GM23338 (cell line): ENCODE data around the gene SHLD3. TPM values are rescaled to one million over a fixed set of nuclear protein-coding genes. Genes with fewer than 3 reads are reported as not detected.

Experiments used
- ATAC-seq: fragments of 200-7000 bp; cut with Tn5 transposase; 3 replicates; pipeline ENCODE4 v1.9.1; 2020
- DNase-seq: peaks from one replicate; pipeline ENCODE4 v3.0.0-alpha.2; 2015; ENCODE audit warnings: low spot score
- H2AFZ ChIP-seq: fragments of 200-600 bp; sonication (generic); 2 replicates; pipeline ENCODE4 v1.8.0; 2016; ENCODE audit warnings: antibody characterized with exemption, mild to moderate bottlenecking, moderate library complexity
- H3F3A ChIP-seq: fragments of 200-600 bp; sonication (generic); replicated peaks from 2 replicates; pipeline ENCODE4 v1.8.0; 2017; ENCODE audit warnings: antibody characterized with exemption, mixed run types, low read depth
- H3K27ac ChIP-seq: fragments of 200-600 bp; sonication (generic); 2 replicates; pipeline ENCODE4 v1.6.1; 2016; ENCODE audit warnings: low read depth
- H3K27me3 ChIP-seq: fragments of 200-600 bp; sonication (generic); 2 replicates; pipeline ENCODE4 v1.8.0; 2016; ENCODE audit warnings: mild to moderate bottlenecking, mixed run types, moderate library complexity; ENCODE audit not compliant: insufficient read depth
- H3K36me3 ChIP-seq: fragments of 200-600 bp; sonication (generic); 2 replicates; pipeline ENCODE4 v1.8.0; 2016; ENCODE audit warnings: mild to moderate bottlenecking; ENCODE audit not compliant: insufficient read depth
- H3K4me1 ChIP-seq: fragments of 200-600 bp; sonication (generic); 2 replicates; pipeline ENCODE4 v1.8.0; 2016; ENCODE audit warnings: mild to moderate bottlenecking, moderate library complexity; ENCODE audit not compliant: insufficient read depth
- H3K4me2 ChIP-seq: fragments of 200-600 bp; sonication (generic); 2 replicates; pipeline ENCODE4 v1.7.1; 2017; ENCODE audit warnings: mixed run types
- H3K4me3 ChIP-seq: fragments of 200-600 bp; sonication (generic); 2 replicates; pipeline ENCODE4 v1.6.1; 2016; ENCODE audit warnings: mixed run types
- H3K79me2 ChIP-seq: fragments of 200-600 bp; sonication (generic); replicated peaks from 2 replicates; pipeline ENCODE4 v1.8.0; 2017; ENCODE audit warnings: mild to moderate bottlenecking; ENCODE audit not compliant: insufficient read depth
- H3K9me2 ChIP-seq: fragments of 200-600 bp; sonication (generic); 2 replicates; pipeline ENCODE4 v1.8.0; 2017; ENCODE audit not compliant: insufficient read depth
- H4K20me1 ChIP-seq: fragments of 200-600 bp; sonication (generic); replicated peaks from 2 replicates; pipeline ENCODE4 v1.8.0; 2017; ENCODE audit warnings: mild to moderate bottlenecking; ENCODE audit not compliant: insufficient read depth
- H3K27ac Mint-ChIP-seq: 2 replicates; pipeline ENCODE4 v1.8.0; 2020; ENCODE audit warnings: inconsistent platforms, mild to moderate bottlenecking, moderate library complexity, mixed read lengths
- H3K27me3 Mint-ChIP-seq: 3 replicates; pipeline ENCODE4 v1.8.0; 2022; ENCODE audit warnings: low read depth, mild to moderate bottlenecking, moderate library complexity, mixed read lengths, inconsistent platforms; ENCODE audit not compliant: insufficient read depth, poor library complexity
- H3K36me3 Mint-ChIP-seq: 3 replicates; pipeline ENCODE4 v1.8.0; 2021; ENCODE audit warnings: low read depth, mild to moderate bottlenecking, inconsistent platforms, moderate library complexity, mixed read lengths
- H3K4me1 Mint-ChIP-seq: 3 replicates; pipeline ENCODE4 v1.8.0; 2020; ENCODE audit warnings: mild to moderate bottlenecking, inconsistent platforms, mixed read lengths
- H3K4me3 Mint-ChIP-seq: 3 replicates; pipeline ENCODE4 v1.8.0; 2021; ENCODE audit warnings: moderate library complexity, mild to moderate bottlenecking, inconsistent platforms, mixed read lengths
- H3K9me3 Mint-ChIP-seq: 3 replicates; pipeline ENCODE4 v1.8.0; 2020; ENCODE audit warnings: moderate library complexity, mild to moderate bottlenecking, inconsistent platforms, mixed read lengths
- EZH2phosphoT487 ChIP-seq: fragments of 200-600 bp; sonication (generic); IDR thresholded peaks from one replicate; pipeline ENCODE4 v1.8.1; 2018; ENCODE audit warnings: antibody characterized with exemption; ENCODE audit not compliant: unreplicated experiment
- NANOG ChIP-seq: IDR thresholded peaks from 2 replicates; pipeline ENCODE4 v1.6.1; 2016; ENCODE audit warnings: antibody characterized with exemption, borderline replicate concordance
- POLR2AphosphoS5 ChIP-seq: IDR thresholded peaks from 2 replicates; pipeline ENCODE4 v1.6.1; 2016; ENCODE audit warnings: antibody characterized with exemption, low read depth
- ZNF114 ChIP-seq: fragments of 250-450 bp; sonication (Bioruptor Pico); IDR thresholded peaks from 2 replicates; pipeline ENCODE4 v1.5.0; 2020; ENCODE audit warnings: mild to moderate bottlenecking, moderate library complexity
- long read RNA-seq: library from polyadenylated mRNA; unstranded; transcript quantifications from one replicate; pipeline ENCODE4 v2.0.0, GENCODE V29; 2020; ENCODE audit not compliant: unreplicated experiment
- polyA plus RNA-seq: library from polyadenylated mRNA; unstranded; fragments of >200 nt; fragmentation: Nextera tagmentation; extraction: Ambion mirVana; gene quantifications from 2 replicates; pipeline ENCODE4 v1.2.1, GENCODE V29; 2016
- total RNA-seq: library from RNA; depleted of rRNA; stranded (reverse); fragments of >200 nt; shearing (Covaris generic); gene quantifications from 2 replicates; pipeline ENCODE4 v1.2.3, GENCODE V29; 2014; rRNA removed
- TF ChIP-seq, protein P1 (sequence below): IDR thresholded peaks from 2 replicates; pipeline ENCODE4 v1.6.1; 2016; ENCODE audit warnings: antibody characterized with exemption
- TF ChIP-seq, protein P2 (sequence below), 2 experiments: fragments of 200-600 bp in 1 of 2; sonication (generic) in 1 of 2; conservative IDR thresholded peaks; 2 replicates each; pipeline versions ENCODE4 v1.5.1 to v1.6.1; 2016 to 2017; ENCODE audit warnings: antibody characterized with exemption in 2 of 2, low read depth in 2 of 2, mild to moderate bottlenecking in 2 of 2, moderate library complexity in 1 of 2

The SHLD3 gene, protein sequence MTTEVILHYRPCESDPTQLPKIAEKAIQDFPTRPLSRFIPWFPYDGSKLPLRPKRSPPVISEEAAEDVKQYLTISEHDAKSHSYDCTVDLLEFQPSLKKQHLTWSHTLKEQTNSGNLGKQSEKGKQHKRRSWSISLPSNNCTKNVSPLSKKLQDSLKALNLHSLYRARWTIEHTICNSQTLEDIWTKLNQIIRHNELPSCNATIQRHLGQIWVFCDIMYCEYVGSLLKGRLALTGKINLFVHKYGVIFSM
- 4.2 and 5.1 TPM in 2 replicates for total RNA-seq
- 4.8 and 7.0 TPM in 2 replicates for polyA plus RNA-seq
- long read RNA-seq, partial matches to known transcripts = 0 of 1 reads
- long read RNA-seq, other reads (novel, unspliced or antisense) = 0 of 1 reads

DNA sequence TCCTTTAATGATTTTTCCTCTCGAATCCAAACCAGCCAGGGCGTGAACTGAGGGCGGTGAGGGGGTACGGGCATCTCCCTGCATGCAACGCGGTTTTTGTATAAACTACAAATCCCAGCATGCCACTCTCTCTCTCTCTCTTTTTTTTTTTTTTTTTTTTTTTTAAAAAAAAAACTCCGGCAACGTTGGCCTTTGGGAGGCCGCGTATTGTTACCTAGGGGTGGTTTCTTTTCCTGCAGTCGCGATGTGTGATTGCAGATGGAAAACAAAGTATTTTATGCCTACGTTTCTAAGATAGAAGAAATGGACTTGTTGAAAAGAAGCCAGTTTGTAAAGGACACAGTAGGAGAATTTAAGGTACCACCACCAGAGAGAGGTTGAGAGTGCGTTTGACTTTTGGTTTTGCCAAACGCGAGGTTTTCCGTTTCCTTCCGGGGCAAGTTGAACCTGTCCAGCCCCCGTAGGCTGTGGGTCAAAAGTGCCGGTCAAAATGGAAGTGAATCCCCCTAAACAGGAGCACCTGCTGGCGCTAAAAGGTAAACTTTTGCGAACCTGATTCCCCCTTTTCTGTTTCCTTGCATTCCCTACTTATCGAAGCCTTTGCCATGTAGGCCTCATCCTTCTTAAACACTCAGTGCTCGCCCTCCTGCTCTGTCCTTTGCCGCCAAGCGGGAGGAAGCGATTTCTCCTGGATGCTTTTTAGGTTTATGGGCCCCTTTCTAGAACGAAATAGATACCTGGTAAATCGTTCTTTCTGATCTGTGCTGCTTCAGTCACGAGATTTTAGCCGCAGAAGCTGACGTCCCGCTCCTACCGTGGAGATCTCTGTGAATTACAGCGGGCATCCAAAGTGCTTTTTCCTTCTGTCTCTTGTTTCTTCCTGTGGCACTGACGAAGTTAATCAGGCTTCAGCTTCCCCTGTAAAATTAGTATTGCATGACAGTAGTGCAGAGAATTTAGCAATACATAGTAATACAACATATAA lies at the start of gene SHLD3, which contains the start of gene TRAPPC13:
SHLD3 (plus strand) TSS at position 457 of the 985 bp plus-strand sequence. CDS start 4,561 bp downstream, outside the sequence.
TRAPPC13 (plus strand) TSS at position 457 of the 985 bp plus-strand sequence; CDS start at position 491, 34 bp downstream.
- peaks cover 5% of the 10 kb centered on the region for H3K4me1 Mint-ChIP-seq
- no peaks in the 10 kb centered on the region for H4K20me1 ChIP-seq
- H3K79me2 ChIP-seq = peaks cover 83% of the 10 kb centered on the region
- H3K27me3 Mint-ChIP-seq = peaks cover 4% of the 10 kb centered on the region
- DNase-seq = peak; percentile 95
- H3K4me3 ChIP-seq = peak within 1 kb of the TSS; percentile 76
- H3K27me3 ChIP-seq = no peaks in the 10 kb centered on the region
- H3K36me3 Mint-ChIP-seq = peaks cover 3% of the 10 kb centered on the region; the same call in 1 of the 3 replicates
- no peaks in the 10 kb centered on the region for H3K9me3 Mint-ChIP-seq
- peak within 1 kb of the TSS; percentile 79 for H3K27ac ChIP-seq
- H3K4me2 ChIP-seq = peak within 1 kb of the TSS; percentile 88
- peaks cover 6% of the 10 kb centered on the region; the same call in 1 of the 2 replicates for H3K4me1 ChIP-seq
- peak within 1 kb of the TSS; percentile 99 for H3K27ac Mint-ChIP-seq
- ATAC-seq = peak; percentile 83
- peak within 1 kb of the TSS; percentile 48 for H2AFZ ChIP-seq
- TF ChIP-seq, protein P1, sequence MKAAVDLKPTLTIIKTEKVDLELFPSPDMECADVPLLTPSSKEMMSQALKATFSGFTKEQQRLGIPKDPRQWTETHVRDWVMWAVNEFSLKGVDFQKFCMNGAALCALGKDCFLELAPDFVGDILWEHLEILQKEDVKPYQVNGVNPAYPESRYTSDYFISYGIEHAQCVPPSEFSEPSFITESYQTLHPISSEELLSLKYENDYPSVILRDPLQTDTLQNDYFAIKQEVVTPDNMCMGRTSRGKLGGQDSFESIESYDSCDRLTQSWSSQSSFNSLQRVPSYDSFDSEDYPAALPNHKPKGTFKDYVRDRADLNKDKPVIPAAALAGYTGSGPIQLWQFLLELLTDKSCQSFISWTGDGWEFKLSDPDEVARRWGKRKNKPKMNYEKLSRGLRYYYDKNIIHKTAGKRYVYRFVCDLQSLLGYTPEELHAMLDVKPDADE = peak; percentile 30
- TF ChIP-seq POLR2AphosphoS5 (peak; percentile 17), EZH2phosphoT487 (no peak)
- no peaks in the 10 kb centered on the region for H3K9me2 ChIP-seq
- peak within 1 kb of the TSS; percentile 98 for H3K4me3 Mint-ChIP-seq
- H3F3A ChIP-seq = no peaks in the 10 kb centered on the region
- peaks cover 4% of the 10 kb centered on the region; the same call in 1 of the 2 replicates for H3K36me3 ChIP-seq

DNA sequence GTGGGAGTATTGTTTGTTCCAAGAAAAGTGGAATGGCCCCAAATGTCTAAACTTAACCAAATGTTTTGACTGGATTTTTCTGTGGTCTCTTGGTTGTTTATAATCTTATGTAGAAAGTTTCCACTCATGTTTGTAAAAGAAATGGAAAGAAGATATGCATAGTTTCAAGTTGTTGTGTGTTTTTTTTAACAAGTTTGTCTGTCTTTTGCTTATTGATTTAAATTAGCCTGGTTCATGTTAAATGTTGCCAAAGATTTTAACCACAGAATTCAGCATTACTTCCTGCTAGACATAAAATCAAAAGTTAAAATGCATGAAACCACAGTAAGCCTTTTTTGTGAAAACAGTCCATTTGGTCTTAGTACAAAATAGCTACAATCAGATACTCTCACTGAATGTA lies 47.7 kb upstream of the SHLD3 start:
- H3K36me3 ChIP-seq = peaks cover 5% of the 10 kb centered on the region; the same call in 1 of the 2 replicates
- no peak overlapping the region for H3K27ac Mint-ChIP-seq
- H3K27ac ChIP-seq = no peak overlapping the region
- no peak overlapping the region for H3K4me3 Mint-ChIP-seq
- H3K9me2 ChIP-seq = no peaks in the 10 kb centered on the region
- TF ChIP-seq, protein P2, sequence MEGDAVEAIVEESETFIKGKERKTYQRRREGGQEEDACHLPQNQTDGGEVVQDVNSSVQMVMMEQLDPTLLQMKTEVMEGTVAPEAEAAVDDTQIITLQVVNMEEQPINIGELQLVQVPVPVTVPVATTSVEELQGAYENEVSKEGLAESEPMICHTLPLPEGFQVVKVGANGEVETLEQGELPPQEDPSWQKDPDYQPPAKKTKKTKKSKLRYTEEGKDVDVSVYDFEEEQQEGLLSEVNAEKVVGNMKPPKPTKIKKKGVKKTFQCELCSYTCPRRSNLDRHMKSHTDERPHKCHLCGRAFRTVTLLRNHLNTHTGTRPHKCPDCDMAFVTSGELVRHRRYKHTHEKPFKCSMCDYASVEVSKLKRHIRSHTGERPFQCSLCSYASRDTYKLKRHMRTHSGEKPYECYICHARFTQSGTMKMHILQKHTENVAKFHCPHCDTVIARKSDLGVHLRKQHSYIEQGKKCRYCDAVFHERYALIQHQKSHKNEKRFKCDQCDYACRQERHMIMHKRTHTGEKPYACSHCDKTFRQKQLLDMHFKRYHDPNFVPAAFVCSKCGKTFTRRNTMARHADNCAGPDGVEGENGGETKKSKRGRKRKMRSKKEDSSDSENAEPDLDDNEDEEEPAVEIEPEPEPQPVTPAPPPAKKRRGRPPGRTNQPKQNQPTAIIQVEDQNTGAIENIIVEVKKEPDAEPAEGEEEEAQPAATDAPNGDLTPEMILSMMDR (conservative IDR thresholded peaks at IDR 0.05; ENCODE audit: low read depth in 2 of 2) = no peak
- TF ChIP-seq ZNF114 = no peak
- no peak for TF ChIP-seq NANOG
- H3K36me3 Mint-ChIP-seq = peaks cover 37% of the 10 kb centered on the region
- DNase-seq = no peak
- H3K4me2 ChIP-seq = no peak overlapping the region
- no peak overlapping the region for H2AFZ ChIP-seq
- H4K20me1 ChIP-seq = no peaks in the 10 kb centered on the region
- H3K4me3 ChIP-seq = no peak overlapping the region
- no peaks in the 10 kb centered on the region for H3K27me3 ChIP-seq
- no peak for ATAC-seq
- no peaks in the 10 kb centered on the region for H3K27me3 Mint-ChIP-seq
- no peaks in the 10 kb centered on the region for H3K9me3 Mint-ChIP-seq
- H3K4me1 Mint-ChIP-seq = no peaks in the 10 kb centered on the region
- peaks cover 2% of the 10 kb centered on the region for H3K79me2 ChIP-seq
- no peaks in the 10 kb centered on the region for H3F3A ChIP-seq
- H3K4me1 ChIP-seq = no peaks in the 10 kb centered on the region
